Activated naive CD4-positive, alpha-beta T cell treated with anti-CD3 and anti-CD28 coated beads for 36 hours (primary cell): ENCODE data around the gene NACC2. TPM values are rescaled to one million over a fixed set of nuclear protein-coding genes. Genes with fewer than 3 reads are reported as not detected.

Experiments used
- CTCF ChIA-PET: fragments of 350-600 bp; sonication (Branson Sonifier 250); formaldehyde crosslinking; loops from one replicate; lab custom pipeline; 2021; ENCODE audit warnings: antibody characterized with exemption; lab: Charles Lee
- DNase-seq: peaks from one replicate; pipeline ENCODE4 v3.0.0-alpha.2; 2020
- H3K27ac Mint-ChIP-seq: one replicate; pipeline ENCODE4 v1.8.0; 2021; ENCODE audit warnings: mild to moderate bottlenecking, mixed read lengths
- H3K27me3 Mint-ChIP-seq: one replicate; pipeline ENCODE4 v1.8.0; 2021; ENCODE audit warnings: low read depth, mixed read lengths
- H3K36me3 Mint-ChIP-seq: one replicate; pipeline ENCODE4 v1.8.0; 2021; ENCODE audit warnings: low read depth, mixed read lengths
- H3K4me1 Mint-ChIP-seq: one replicate; pipeline ENCODE4 v1.8.0; 2021; ENCODE audit warnings: low read depth, mixed read lengths
- H3K4me3 Mint-ChIP-seq: one replicate; pipeline ENCODE4 v1.8.0; 2021; ENCODE audit warnings: mild to moderate bottlenecking, moderate library complexity, mixed read lengths
- H3K9me3 Mint-ChIP-seq: one replicate; pipeline ENCODE4 v1.8.0; 2021; ENCODE audit warnings: mixed read lengths
- intact Hi-C: fragments of 100-400 bp; cut with micrococcal nuclease; formaldehyde crosslinking; loops from one replicate; pipeline ENCODE4 v1.15.1; 2023
- total RNA-seq, 2 experiments: library from RNA; stranded (reverse); gene quantifications; one replicate each; pipeline ENCODE4 v1.2.3, GENCODE V29; 2021

Gene NACC2
- total RNA-seq, 2 experiments from 2014 or later, result 3.4 to 3.5 TPM

GRCh38 chr9:136060671-136061371 lies 34.3 kb downstream of the NACC2 start:
- Mint-ChIP-seq H3K36me3 (no peaks in the 10 kb centered on the region), H3K27ac (no peak overlapping the region), H3K9me3 (no peaks in the 10 kb centered on the region), H3K4me3 (no peak overlapping the region), H3K27me3 (peaks cover 4% of the 10 kb centered on the region), H3K4me1 (peaks cover 7% of the 10 kb centered on the region)
- CTCF ChIA-PET, result no interaction called here
- intact Hi-C loops, result no loop called here
- DNase-seq, result no peak

- Mint-ChIP-seq H3K27ac (no peak overlapping the region), H3K36me3 (no peaks in the 10 kb centered on the region), H3K4me1 (peaks cover 13% of the 10 kb centered on the region), H3K9me3 (no peaks in the 10 kb centered on the region), H3K4me3 (no peak overlapping the region), H3K27me3 (peaks cover 4% of the 10 kb centered on the region)
- CTCF ChIA-PET, result no interaction called here
- intact Hi-C loops, result no loop called here
- DNase-seq, result no peak
These were observed 35.0 kb downstream of the NACC2 start for GRCh38 chr9:136059851-136060670.

GRCh38 chr9:136059321-136059791 lies 35.7 kb downstream of the NACC2 start:
- Mint-ChIP-seq H3K4me1 (peaks cover 16% of the 10 kb centered on the region), H3K27me3 (peaks cover 4% of the 10 kb centered on the region), H3K36me3 (no peaks in the 10 kb centered on the region), H3K9me3 (no peaks in the 10 kb centered on the region), H3K27ac (no peak overlapping the region), H3K4me3 (no peak overlapping the region)
- CTCF ChIA-PET, result no interaction called here
- no peak for DNase-seq
- intact Hi-C loops, result no loop called here

- Mint-ChIP-seq H3K27ac (no peak overlapping the region), H3K4me1 (peaks cover 16% of the 10 kb centered on the region), H3K4me3 (no peak overlapping the region), H3K36me3 (no peaks in the 10 kb centered on the region), H3K27me3 (peaks cover 4% of the 10 kb centered on the region), H3K9me3 (no peaks in the 10 kb centered on the region)
- DNase-seq, result no peak
- intact Hi-C loops, result no loop called here
- CTCF ChIA-PET, result no interaction called here
These were observed 36.2 kb downstream of the NACC2 start for GRCh38 chr9:136058801-136059302.

GRCh38 chr9:136058084-136058483 lies 37.0 kb downstream of the NACC2 start:
- intact Hi-C loops, result no loop called here
- Mint-ChIP-seq H3K4me1 (peaks cover 16% of the 10 kb centered on the region), H3K36me3 (no peaks in the 10 kb centered on the region), H3K9me3 (no peaks in the 10 kb centered on the region), H3K27ac (no peak overlapping the region), H3K27me3 (peaks cover 4% of the 10 kb centered on the region), H3K4me3 (no peak overlapping the region)
- CTCF ChIA-PET, result interaction anchor here (0.6 kb wide), 1 partner anchor 24 kb away, joined by 3 read pairs; no protein-coding TSS in a partner anchor
- DNase-seq, result no peak

GRCh38 chr9:136057236-136058081 lies 37.6 kb downstream of the NACC2 start:
- intact Hi-C loops, result no loop called here
- peaks cover 4% of the 10 kb centered on the region for H3K27me3 Mint-ChIP-seq
- no peaks in the 10 kb centered on the region for H3K9me3 Mint-ChIP-seq
- no peak for DNase-seq
- CTCF ChIA-PET, result interaction anchor here (0.6 to 1.9 kb wide), 3 partner anchors 17 to 65 kb away, joined by 3 to 9 read pairs (median 4); no protein-coding TSS in a partner anchor
- H3K36me3 Mint-ChIP-seq, result no peaks in the 10 kb centered on the region
- no peak overlapping the region for H3K27ac Mint-ChIP-seq
- H3K4me3 Mint-ChIP-seq, result no peak overlapping the region
- H3K4me1 Mint-ChIP-seq, result peaks cover 16% of the 10 kb centered on the region

GRCh38 chr9:136056546-136057235 lies 38.4 kb downstream of the NACC2 start:
- CTCF ChIA-PET, result interaction anchor here (0.6 to 1.9 kb wide), 2 partner anchors 16 to 65 kb away, joined by 4 to 9 read pairs; no protein-coding TSS in a partner anchor

GRCh38 chr9:136055715-136056545 lies 39.2 kb downstream of the NACC2 start:
- CTCF ChIA-PET, result interaction anchor here (0.7 to 1.9 kb wide), 2 partner anchors 66 to 80 kb away, joined by 3 to 4 read pairs; no protein-coding TSS in a partner anchor
- no peak overlapping the region for H3K4me3 Mint-ChIP-seq
- peaks cover 8% of the 10 kb centered on the region for H3K27me3 Mint-ChIP-seq
- intact Hi-C loops, result no loop called here
- H3K9me3 Mint-ChIP-seq, result no peaks in the 10 kb centered on the region
- H3K27ac Mint-ChIP-seq, result no peak overlapping the region
- H3K4me1 Mint-ChIP-seq, result peaks cover 20% of the 10 kb centered on the region
- DNase-seq, result peak; percentile 54
- no peaks in the 10 kb centered on the region for H3K36me3 Mint-ChIP-seq

More at GRCh38 chr9:136056546-136057235, 38.4 kb downstream of the NACC2 start:
- intact Hi-C loops, result no loop called here
- Mint-ChIP-seq H3K27me3 (peaks cover 8% of the 10 kb centered on the region), H3K4me1 (peaks cover 20% of the 10 kb centered on the region), H3K4me3 (no peak overlapping the region), H3K9me3 (no peaks in the 10 kb centered on the region), H3K27ac (no peak overlapping the region), H3K36me3 (no peaks in the 10 kb centered on the region)
- DNase-seq, result no peak

GRCh38 chr9:136054798-136055714 lies 40.0 kb downstream of the NACC2 start:
- CTCF ChIA-PET, result no interaction called here
- no peak overlapping the region for H3K27ac Mint-ChIP-seq

GRCh38 chr9:136054146-136054545 lies 40.9 kb downstream of the NACC2 start:
- intact Hi-C loops, result no loop called here
- H3K4me3 Mint-ChIP-seq, result no peak overlapping the region
- H3K27me3 Mint-ChIP-seq, result peaks cover 8% of the 10 kb centered on the region
- H3K9me3 Mint-ChIP-seq, result no peaks in the 10 kb centered on the region
- CTCF ChIA-PET, result interaction anchor here (1.7 kb wide), 1 partner anchor 68 kb away, joined by 4 read pairs; no protein-coding TSS in a partner anchor
- H3K27ac Mint-ChIP-seq, result no peak overlapping the region
- no peaks in the 10 kb centered on the region for H3K36me3 Mint-ChIP-seq
- H3K4me1 Mint-ChIP-seq, result peaks cover 20% of the 10 kb centered on the region
- no peak for DNase-seq

More at GRCh38 chr9:136054798-136055714, 40.0 kb downstream of the NACC2 start:
- no peak overlapping the region for H3K4me3 Mint-ChIP-seq
- H3K36me3 Mint-ChIP-seq, result no peaks in the 10 kb centered on the region
- intact Hi-C loops, result no loop called here
- H3K4me1 Mint-ChIP-seq, result peaks cover 20% of the 10 kb centered on the region
- H3K9me3 Mint-ChIP-seq, result no peaks in the 10 kb centered on the region
- no peak for DNase-seq
- H3K27me3 Mint-ChIP-seq, result peaks cover 8% of the 10 kb centered on the region
